K562 (cell line): ENCODE measurements around the gene ADORA2B. TPM values are rescaled to one million over a fixed set of nuclear protein-coding genes. Genes with fewer than 3 reads are reported as not detected.

Source experiments
- ARHGAP35 ChIP-seq: fragments of 450-650 bp; IDR thresholded peaks from 2 replicates; pipeline ENCODE4 v1.6.1; 2018; ENCODE audit not compliant: partially characterized antibody
- FOXK1 ChIP-seq: sonication (generic); formaldehyde crosslinking; IDR thresholded peaks from 2 replicates; pipeline ENCODE4 v1.8.0; 2022; ENCODE audit warnings: missing genetic modification reagents, mild to moderate bottlenecking, borderline replicate concordance
- FOXK2 ChIP-seq, 2 experiments: fragments of 450-650 bp; IDR thresholded peaks in 1 of 2; conservative IDR thresholded peaks in 1 of 2; 2 replicates each; pipeline ENCODE4 v1.6.1; 2016; ENCODE audit warnings: low read depth in 2 of 2, mild to moderate bottlenecking in 1 of 2
- L3MBTL2 ChIP-seq: fragments of 450-650 bp; IDR thresholded peaks from 2 replicates; pipeline ENCODE4 v1.6.1; 2016; ENCODE audit warnings: mild to moderate bottlenecking, moderate library complexity
- NCOA4 ChIP-seq: fragments of 450-650 bp; IDR thresholded peaks from 2 replicates; pipeline ENCODE4 v1.6.1; 2018; ENCODE audit warnings: mild to moderate bottlenecking; ENCODE audit not compliant: partially characterized antibody
- POLR2G ChIP-seq: fragments of 200-400 bp; formaldehyde crosslinking; IDR thresholded peaks from 2 replicates; pipeline ENCODE4 v1.6.1; 2017; ENCODE audit warnings: low read depth, mild to moderate bottlenecking, antibody characterized with exemption, low read length, moderate library complexity
- RBFOX2 ChIP-seq: fragments of 200-400 bp; formaldehyde crosslinking; IDR thresholded peaks from 2 replicates; pipeline ENCODE4 v1.6.1; 2017; ENCODE audit warnings: low read depth, mild to moderate bottlenecking, low read length, moderate library complexity
- RBM25 ChIP-seq: fragments of 200-400 bp; formaldehyde crosslinking; IDR thresholded peaks from 2 replicates; pipeline ENCODE4 v1.6.1; 2018; ENCODE audit warnings: low read length, low read depth, moderate library complexity; ENCODE audit not compliant: severe bottlenecking
- TAL1 ChIP-seq: fragments of 450-650 bp; IDR thresholded peaks from 2 replicates; pipeline ENCODE4 v1.6.1; 2016; ENCODE audit warnings: mild to moderate bottlenecking
- TCF3 ChIP-seq: sonication (generic); formaldehyde crosslinking; IDR thresholded peaks from 2 replicates; pipeline ENCODE4 v1.4.0; 2020; ENCODE audit warnings: mild to moderate bottlenecking, missing genetic modification reagents
- TOE1 ChIP-seq, 2 experiments: fragments of 450-650 bp in 1 of 2; sonication (generic) in 1 of 2; formaldehyde crosslinking in 1 of 2; IDR thresholded peaks; 2 replicates each; pipeline versions ENCODE4 v1.7.1 to v1.8.0; 2016 to 2022; ENCODE audit warnings: borderline replicate concordance in 2 of 2, mild to moderate bottlenecking in 2 of 2, antibody characterized with exemption in 1 of 2, inconsistent platforms in 1 of 2, low read depth in 1 of 2, missing genetic modification reagents in 1 of 2, moderate library complexity in 1 of 2
- ZNF232 ChIP-seq: sonication (generic); formaldehyde crosslinking; IDR thresholded peaks from 2 replicates; pipeline ENCODE4 v1.8.0; 2022; ENCODE audit warnings: mild to moderate bottlenecking, missing genetic modification reagents
- ZNF696 ChIP-seq: fragments of 250-450 bp; sonication (Bioruptor Pico); conservative IDR thresholded peaks from 2 replicates; pipeline ENCODE4 v1.4.0; 2020; ENCODE audit warnings: mild to moderate bottlenecking, moderate library complexity
- polyA plus RNA-seq, 8 experiments: library from polyadenylated mRNA; depleted of rRNA in 4 of 8; stranded (reverse) in 5 of 8; unstranded in 3 of 8; fragments of >200 nt; fragmentation: Nextera tagmentation in 2 of 8; fragmentation: Illumina TruSeq in 1 of 8; extraction: Ambion mirVana in 2 of 8; extraction: Trizol in 1 of 8; gene quantifications; 2 replicates each; pipeline versions ENCODE4 v1.2.1 to v1.2.3, GENCODE V29; 2011 to 2014; ENCODE audit warnings: inconsistent platforms in 1 of 8, missing spikeins in 1 of 8
- total RNA-seq, 7 experiments: library from RNA; depleted of rRNA in 6 of 7; stranded (reverse); fragments of >200 nt in 6 of 7; fragmentation: Illumina TruSeq in 2 of 7; extraction: Trizol in 2 of 7; gene quantifications; 2 replicates each; pipeline versions ENCODE4 v1.2.1 to v1.2.3, GENCODE V29; 2011 to 2021; ENCODE audit warnings: low replicate concordance in 1 of 7
- TF ChIP-seq, protein P1 (sequence below): fragments of 250-450 bp; sonication (Bioruptor Pico); IDR thresholded peaks from 2 replicates; pipeline ENCODE4 v1.4.0; 2020; ENCODE audit warnings: mild to moderate bottlenecking, moderate library complexity
- TF ChIP-seq, protein P2 (sequence below): conservative IDR thresholded peaks from 2 replicates; pipeline ENCODE4 v1.6.1; 2011; ENCODE audit warnings: low read depth, mild to moderate bottlenecking, low read length; ENCODE audit not compliant: control insufficient read depth
- TF ChIP-seq, protein P3 (sequence below): sonication (generic); formaldehyde crosslinking; IDR thresholded peaks from 2 replicates; pipeline ENCODE4 v1.8.0; 2022; ENCODE audit warnings: mild to moderate bottlenecking, low read depth, missing genetic modification reagents
- TF ChIP-seq, protein P4 (sequence below): fragments of 450-650 bp; IDR thresholded peaks from 2 replicates; pipeline ENCODE4 v1.6.1; 2018; ENCODE audit warnings: mild to moderate bottlenecking, low read depth; ENCODE audit not compliant: partially characterized antibody
- TF ChIP-seq, protein P5 (sequence below): sonication (generic); formaldehyde crosslinking; IDR thresholded peaks from 2 replicates; pipeline ENCODE4 v1.8.1; 2023; ENCODE audit warnings: mild to moderate bottlenecking, missing genetic modification reagents

ADORA2B gene
- total and polyA plus RNA-seq, 9 of the 15 experiments (the other 6 are each of a cell fraction or from before 2014, with no cell fraction given), result 6.4 to 16.6 (median 10.5) TPM

DNA sequence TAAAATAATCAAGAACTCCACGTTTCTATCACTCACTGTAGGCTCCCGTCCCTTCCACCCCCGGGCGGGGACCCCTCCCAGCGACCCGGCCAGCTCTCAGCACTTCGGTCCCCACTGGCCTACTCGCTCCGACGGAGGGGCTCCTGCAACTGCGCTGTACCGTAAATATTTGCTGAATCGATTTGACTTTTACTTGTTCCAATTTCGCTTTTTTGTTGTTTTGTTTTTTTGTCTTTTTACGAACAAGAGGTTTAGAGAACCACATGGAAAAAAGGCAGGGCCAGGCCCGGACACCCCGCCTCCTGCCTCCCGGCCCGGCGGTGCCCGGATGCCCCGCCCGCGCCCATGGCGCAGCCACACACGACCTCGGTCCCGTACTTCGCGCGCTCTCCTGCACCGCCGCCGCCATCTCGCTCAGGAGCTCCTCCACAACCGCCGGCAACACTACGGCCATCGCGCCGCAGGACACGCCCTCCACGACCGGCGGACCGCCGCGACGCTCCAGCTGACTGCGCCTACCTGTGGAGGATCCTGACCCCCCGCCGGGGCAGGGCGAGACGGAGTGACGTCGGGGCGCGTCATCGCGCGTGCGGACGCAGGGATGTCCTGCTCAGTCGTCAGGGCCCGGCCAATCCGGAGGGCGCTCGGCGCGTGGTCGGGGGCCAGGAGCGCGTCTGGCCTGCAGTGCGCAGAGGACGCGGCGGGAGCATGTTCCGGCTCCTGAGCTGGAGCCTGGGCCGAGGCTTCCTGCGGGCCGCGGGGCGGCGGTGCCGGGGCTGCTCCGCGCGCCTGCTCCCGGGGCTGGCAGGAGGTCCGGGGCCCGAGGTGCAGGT is 54.4 kb downstream of the ADORA2B start, which contains the start of the genes TTC19 and ZSWIM7 (continued):
- TF ChIP-seq NCOA4, result no peak
- no peak for TF ChIP-seq ARHGAP35
- TF ChIP-seq, protein P1, sequence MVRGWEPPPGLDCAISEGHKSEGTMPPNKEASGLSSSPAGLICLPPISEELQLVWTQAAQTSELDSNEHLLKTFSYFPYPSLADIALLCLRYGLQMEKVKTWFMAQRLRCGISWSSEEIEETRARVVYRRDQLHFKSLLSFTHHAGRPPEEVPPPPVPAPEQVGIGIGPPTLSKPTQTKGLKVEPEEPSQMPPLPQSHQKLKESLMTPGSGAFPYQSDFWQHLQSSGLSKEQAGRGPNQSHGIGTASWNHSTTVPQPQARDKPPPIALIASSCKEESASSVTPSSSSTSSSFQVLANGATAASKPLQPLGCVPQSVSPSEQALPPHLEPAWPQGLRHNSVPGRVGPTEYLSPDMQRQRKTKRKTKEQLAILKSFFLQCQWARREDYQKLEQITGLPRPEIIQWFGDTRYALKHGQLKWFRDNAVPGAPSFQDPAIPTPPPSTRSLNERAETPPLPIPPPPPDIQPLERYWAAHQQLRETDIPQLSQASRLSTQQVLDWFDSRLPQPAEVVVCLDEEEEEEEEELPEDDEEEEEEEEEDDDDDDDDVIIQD, result no peak
- TF ChIP-seq FOXK2 (conservative IDR thresholded peaks at IDR 0.05 in 1 of 2, IDR thresholded peaks at IDR 0.05 in 1 of 2; ENCODE audit: low read depth in 2 of 2), result peak in 1 of 2 experiments; percentile 54; a peak in 1 of 4 replicates
- no peak for TF ChIP-seq TOE1 (IDR thresholded peaks at IDR 0.05; ENCODE audit: borderline replicate concordance)
- 0 out of 2 replicates have a peak, but pooled peaks have one; percentile 55 for TF ChIP-seq TOE1 (CRISPR knock-in tag; IDR thresholded peaks at IDR 0.05; ENCODE audit: borderline replicate concordance, low read depth)
- TF ChIP-seq, protein P2, sequence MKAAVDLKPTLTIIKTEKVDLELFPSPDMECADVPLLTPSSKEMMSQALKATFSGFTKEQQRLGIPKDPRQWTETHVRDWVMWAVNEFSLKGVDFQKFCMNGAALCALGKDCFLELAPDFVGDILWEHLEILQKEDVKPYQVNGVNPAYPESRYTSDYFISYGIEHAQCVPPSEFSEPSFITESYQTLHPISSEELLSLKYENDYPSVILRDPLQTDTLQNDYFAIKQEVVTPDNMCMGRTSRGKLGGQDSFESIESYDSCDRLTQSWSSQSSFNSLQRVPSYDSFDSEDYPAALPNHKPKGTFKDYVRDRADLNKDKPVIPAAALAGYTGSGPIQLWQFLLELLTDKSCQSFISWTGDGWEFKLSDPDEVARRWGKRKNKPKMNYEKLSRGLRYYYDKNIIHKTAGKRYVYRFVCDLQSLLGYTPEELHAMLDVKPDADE, result 0 out of 2 replicates have a peak, but pooled peaks have one; percentile 44
- TF ChIP-seq TAL1, result no peak
- TF ChIP-seq ZNF232 (CRISPR knock-in tag), result 0 out of 2 replicates have a peak, but pooled peaks have one; percentile 26
- TF ChIP-seq FOXK1 (CRISPR knock-in tag), result no peak
- TF ChIP-seq ZNF696, result no peak
- TF ChIP-seq RBFOX2, result peak; percentile 96
- TF ChIP-seq L3MBTL2, result peak; percentile 93
- peak; percentile 67 for TF ChIP-seq RBM25
- peak; percentile 26; the same call in 1 of the 2 replicates for TF ChIP-seq TCF3 (CRISPR knock-in tag)
- TF ChIP-seq, protein P3, sequence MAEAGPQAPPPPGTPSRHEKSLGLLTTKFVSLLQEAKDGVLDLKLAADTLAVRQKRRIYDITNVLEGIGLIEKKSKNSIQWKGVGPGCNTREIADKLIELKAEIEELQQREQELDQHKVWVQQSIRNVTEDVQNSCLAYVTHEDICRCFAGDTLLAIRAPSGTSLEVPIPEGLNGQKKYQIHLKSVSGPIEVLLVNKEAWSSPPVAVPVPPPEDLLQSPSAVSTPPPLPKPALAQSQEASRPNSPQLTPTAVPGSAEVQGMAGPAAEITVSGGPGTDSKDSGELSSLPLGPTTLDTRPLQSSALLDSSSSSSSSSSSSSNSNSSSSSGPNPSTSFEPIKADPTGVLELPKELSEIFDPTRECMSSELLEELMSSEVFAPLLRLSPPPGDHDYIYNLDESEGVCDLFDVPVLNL (CRISPR knock-in tag), result 0 out of 2 replicates have a peak, but pooled peaks have one; percentile 69
- TF ChIP-seq, protein P4, sequence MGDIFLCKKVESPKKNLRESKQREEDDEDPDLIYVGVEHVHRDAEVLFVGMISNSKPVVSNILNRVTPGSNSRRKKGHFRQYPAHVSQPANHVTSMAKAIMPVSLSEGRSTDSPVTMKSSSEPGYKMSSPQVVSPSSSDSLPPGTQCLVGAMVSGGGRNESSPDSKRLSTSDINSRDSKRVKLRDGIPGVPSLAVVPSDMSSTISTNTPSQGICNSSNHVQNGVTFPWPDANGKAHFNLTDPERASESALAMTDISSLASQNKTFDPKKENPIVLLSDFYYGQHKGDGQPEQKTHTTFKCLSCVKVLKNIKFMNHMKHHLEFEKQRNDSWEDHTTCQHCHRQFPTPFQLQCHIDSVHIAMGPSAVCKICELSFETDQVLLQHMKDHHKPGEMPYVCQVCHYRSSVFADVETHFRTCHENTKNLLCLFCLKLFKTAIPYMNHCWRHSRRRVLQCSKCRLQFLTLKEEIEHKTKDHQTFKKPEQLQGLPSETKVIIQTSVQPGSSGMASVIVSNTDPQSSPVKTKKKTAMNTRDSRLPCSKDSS, result no peak
- TF ChIP-seq POLR2G, result peak; percentile 98
- TF ChIP-seq, protein P5, sequence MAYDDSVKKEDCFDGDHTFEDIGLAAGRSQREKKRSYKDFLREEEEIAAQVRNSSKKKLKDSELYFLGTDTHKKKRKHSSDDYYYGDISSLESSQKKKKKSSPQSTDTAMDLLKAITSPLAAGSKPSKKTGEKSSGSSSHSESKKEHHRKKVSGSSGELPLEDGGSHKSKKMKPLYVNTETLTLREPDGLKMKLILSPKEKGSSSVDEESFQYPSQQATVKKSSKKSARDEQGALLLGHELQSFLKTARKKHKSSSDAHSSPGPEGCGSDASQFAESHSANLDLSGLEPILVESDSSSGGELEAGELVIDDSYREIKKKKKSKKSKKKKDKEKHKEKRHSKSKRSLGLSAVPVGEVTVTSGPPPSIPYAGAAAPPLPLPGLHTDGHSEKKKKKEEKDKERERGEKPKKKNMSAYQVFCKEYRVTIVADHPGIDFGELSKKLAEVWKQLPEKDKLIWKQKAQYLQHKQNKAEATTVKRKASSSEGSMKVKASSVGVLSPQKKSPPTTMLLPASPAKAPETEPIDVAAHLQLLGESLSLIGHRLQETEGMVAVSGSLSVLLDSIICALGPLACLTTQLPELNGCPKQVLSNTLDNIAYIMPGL (CRISPR knock-in tag), result no peak
